ENCODE results near the gene MESP1.

DNA sequence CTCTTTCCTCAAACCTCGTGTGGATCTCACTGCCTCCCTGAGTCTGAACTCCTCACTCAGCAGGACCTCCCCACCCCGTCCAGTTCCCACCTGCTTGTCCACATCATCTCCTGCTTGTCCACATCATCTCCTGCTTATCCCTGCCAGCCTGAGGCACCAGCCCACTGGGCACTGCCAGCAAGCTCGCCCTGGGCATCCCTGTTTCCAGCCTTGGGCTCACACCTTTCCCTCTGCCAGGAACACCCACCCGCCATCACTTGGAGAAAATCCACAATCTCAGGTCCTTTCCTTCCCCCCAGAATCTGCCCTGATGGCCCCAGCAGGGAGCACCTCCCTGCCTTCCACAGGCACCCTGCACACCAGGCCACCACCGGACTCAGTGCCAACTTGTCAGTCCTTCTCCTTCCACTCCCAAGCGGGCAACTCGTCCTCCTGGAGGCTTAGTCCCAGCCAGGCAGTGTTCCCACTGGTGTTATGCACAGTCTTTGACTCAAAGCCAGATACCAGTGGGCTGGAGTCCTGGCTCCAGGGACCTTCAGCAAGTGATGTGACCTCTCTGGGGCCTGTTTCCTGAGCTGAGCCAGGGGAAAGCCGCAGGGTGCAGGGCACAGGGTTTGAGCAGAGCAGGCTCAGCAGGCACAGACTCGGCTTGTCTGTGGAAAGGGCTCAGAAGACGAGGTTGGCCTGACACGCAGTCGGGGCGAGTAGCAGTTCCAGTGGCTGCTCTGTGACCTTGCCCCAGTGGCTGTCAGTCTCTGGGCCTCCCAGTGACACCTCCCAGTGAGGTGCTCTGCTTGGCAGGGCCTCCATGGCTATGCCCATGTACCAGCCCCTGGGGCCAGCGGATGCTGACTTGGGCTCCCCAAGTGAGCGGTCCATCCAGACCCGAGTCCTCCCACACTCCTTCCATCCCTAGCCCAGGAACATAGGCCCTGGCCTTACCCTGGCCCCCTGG, 15.6 kb upstream of the MESP1 start:
- TF ChIP-seq POLR2A (IDR thresholded peaks at IDR 0.05; ENCODE audit: low read depth, low read length) = no peak
- TF ChIP-seq EZH2 (IDR thresholded peaks at IDR 0.05; ENCODE audit: borderline replicate concordance, control insufficient read depth, low read depth, low read length) = no peak
- no peak for TF ChIP-seq BRCA1 (IDR thresholded peaks at IDR 0.05; ENCODE audit: low read depth, low read length)
- TF ChIP-seq ZSCAN29 (IDR thresholded peaks at IDR 0.05) = no peak
- TF ChIP-seq ESRRA (IDR thresholded peaks at IDR 0.05; ENCODE audit: low read length) = no peak
- no peak for TF ChIP-seq RAD51 (IDR thresholded peaks at IDR 0.05)
- TF ChIP-seq CHD2 (IDR thresholded peaks at IDR 0.05; ENCODE audit: borderline replicate concordance, low read depth, low read length) = no peak
- TF ChIP-seq, protein P1, sequence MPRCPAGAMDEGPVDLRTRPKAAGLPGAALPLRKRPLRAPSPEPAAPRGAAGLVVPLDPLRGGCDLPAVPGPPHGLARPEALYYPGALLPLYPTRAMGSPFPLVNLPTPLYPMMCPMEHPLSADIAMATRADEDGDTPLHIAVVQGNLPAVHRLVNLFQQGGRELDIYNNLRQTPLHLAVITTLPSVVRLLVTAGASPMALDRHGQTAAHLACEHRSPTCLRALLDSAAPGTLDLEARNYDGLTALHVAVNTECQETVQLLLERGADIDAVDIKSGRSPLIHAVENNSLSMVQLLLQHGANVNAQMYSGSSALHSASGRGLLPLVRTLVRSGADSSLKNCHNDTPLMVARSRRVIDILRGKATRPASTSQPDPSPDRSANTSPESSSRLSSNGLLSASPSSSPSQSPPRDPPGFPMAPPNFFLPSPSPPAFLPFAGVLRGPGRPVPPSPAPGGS (IDR thresholded peaks at IDR 0.05; ENCODE audit: borderline replicate concordance, insufficient read depth, low read depth, low read length, poor library complexity, severe bottlenecking) = no peak
- TF ChIP-seq, protein P2, sequence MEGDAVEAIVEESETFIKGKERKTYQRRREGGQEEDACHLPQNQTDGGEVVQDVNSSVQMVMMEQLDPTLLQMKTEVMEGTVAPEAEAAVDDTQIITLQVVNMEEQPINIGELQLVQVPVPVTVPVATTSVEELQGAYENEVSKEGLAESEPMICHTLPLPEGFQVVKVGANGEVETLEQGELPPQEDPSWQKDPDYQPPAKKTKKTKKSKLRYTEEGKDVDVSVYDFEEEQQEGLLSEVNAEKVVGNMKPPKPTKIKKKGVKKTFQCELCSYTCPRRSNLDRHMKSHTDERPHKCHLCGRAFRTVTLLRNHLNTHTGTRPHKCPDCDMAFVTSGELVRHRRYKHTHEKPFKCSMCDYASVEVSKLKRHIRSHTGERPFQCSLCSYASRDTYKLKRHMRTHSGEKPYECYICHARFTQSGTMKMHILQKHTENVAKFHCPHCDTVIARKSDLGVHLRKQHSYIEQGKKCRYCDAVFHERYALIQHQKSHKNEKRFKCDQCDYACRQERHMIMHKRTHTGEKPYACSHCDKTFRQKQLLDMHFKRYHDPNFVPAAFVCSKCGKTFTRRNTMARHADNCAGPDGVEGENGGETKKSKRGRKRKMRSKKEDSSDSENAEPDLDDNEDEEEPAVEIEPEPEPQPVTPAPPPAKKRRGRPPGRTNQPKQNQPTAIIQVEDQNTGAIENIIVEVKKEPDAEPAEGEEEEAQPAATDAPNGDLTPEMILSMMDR (IDR thresholded peaks at IDR 0.05 in 2 of 3, conservative IDR thresholded peaks at IDR 0.05 in 1 of 3; ENCODE audit: control insufficient read depth in 2 of 3, extremely low read depth in 1 of 3, insufficient read depth in 1 of 3, low read depth in 3 of 3, low read length in 3 of 3) = no peak
- no peak for TF ChIP-seq FOXK2 (IDR thresholded peaks at IDR 0.05)

Measured in GM12878 (cell line).